ENCODE results near the gene LRP10. TPM values are rescaled to one million over a fixed set of nuclear protein-coding genes. Genes with fewer than 3 reads are reported as not detected.

The LRP10 gene
- total and polyA plus RNA-seq, 2 experiments from 2014 or later, result 56.2 to 117 TPM

- DNase-seq (ENCODE audit: low spot score), result no peak
- Histone ChIP-seq H3K36me3 (replicated peaks; ENCODE audit: insufficient read depth, low read depth) (no peaks in the 10 kb centered on the region), H3K27ac (no peak overlapping the region), H2AFZ (no peak overlapping the region), H3K4me2 (no peak overlapping the region), H3K9me2 (replicated peaks; ENCODE audit: insufficient read depth) (no peaks in the 10 kb centered on the region), H4K20me1 (ENCODE audit: insufficient read depth, poor library complexity, severe bottlenecking) (no peaks in the 10 kb centered on the region), H3K9me3 (ENCODE audit: low read depth) (no peaks in the 10 kb centered on the region), H3K4me3 (no peak overlapping the region), H3K4me1 (ENCODE audit: insufficient read depth) (peaks cover 7% of the 10 kb centered on the region), H3K79me2 (no peaks in the 10 kb centered on the region), H3K27me3 (no peaks in the 10 kb centered on the region)
- 45% methylated on average over 6 of the region's 6 CpGs for WGBS (ENCODE audit: low lambda C conversion rate, missing lambda C conversion rate)
- TF ChIP-seq EZH2phosphoT487 (IDR thresholded peaks at IDR 0.05; ENCODE audit: low read depth, severe bottlenecking, unreplicated experiment) (no peak), EZH2 (IDR thresholded peaks at IDR 0.05; ENCODE audit: borderline replicate concordance) (no peak), CTCF (IDR thresholded peaks at IDR 0.05; ENCODE audit: poor library complexity) (peak; percentile 25)
Observed at GRCh38 chr14:22865424-22866405, 5.8 kb upstream of the LRP10 start.

GRCh38 chr14:22866874-22867273 is 4.7 kb upstream of the LRP10 start:
- no peak for DNase-seq (ENCODE audit: low spot score)
- peaks cover 8% of the 10 kb centered on the region for H3K4me1 ChIP-seq (ENCODE audit: insufficient read depth)
- H3K9me2 ChIP-seq (replicated peaks; ENCODE audit: insufficient read depth), result no peaks in the 10 kb centered on the region
- H3K4me3 ChIP-seq, result no peak overlapping the region
- no peak for TF ChIP-seq CTCF (IDR thresholded peaks at IDR 0.05; ENCODE audit: poor library complexity)
- TF ChIP-seq EZH2 (IDR thresholded peaks at IDR 0.05; ENCODE audit: borderline replicate concordance), result no peak
- TF ChIP-seq EZH2phosphoT487 (IDR thresholded peaks at IDR 0.05; ENCODE audit: low read depth, severe bottlenecking, unreplicated experiment), result no peak
- H3K36me3 ChIP-seq (replicated peaks; ENCODE audit: insufficient read depth, low read depth), result no peaks in the 10 kb centered on the region
- no peak overlapping the region for H3K4me2 ChIP-seq
- H3K9me3 ChIP-seq (ENCODE audit: low read depth), result no peaks in the 10 kb centered on the region
- H3K27ac ChIP-seq, result no peak overlapping the region
- H3K27me3 ChIP-seq, result no peaks in the 10 kb centered on the region
- H3K79me2 ChIP-seq, result no peaks in the 10 kb centered on the region
- no peaks in the 10 kb centered on the region for H4K20me1 ChIP-seq (ENCODE audit: insufficient read depth, poor library complexity, severe bottlenecking)
- WGBS (ENCODE audit: low lambda C conversion rate, missing lambda C conversion rate), result 91% methylated on average over 5 of the region's 5 CpGs
- no peak overlapping the region for H2AFZ ChIP-seq

GRCh38 chr14:22870811-22871223 is 723 bp upstream of the LRP10 start:
- Histone ChIP-seq H2AFZ (peak overlapping the region; percentile 63), H3K4me2 (peak overlapping the region; percentile 79), H3K9me3 (ENCODE audit: low read depth) (no peaks in the 10 kb centered on the region), H3K9me2 (replicated peaks; ENCODE audit: insufficient read depth) (no peaks in the 10 kb centered on the region), H3K79me2 (peaks cover 22% of the 10 kb centered on the region), H3K36me3 (replicated peaks; ENCODE audit: insufficient read depth, low read depth) (no peaks in the 10 kb centered on the region), H3K27me3 (no peaks in the 10 kb centered on the region), H3K4me3 (peak overlapping the region; percentile 1), H4K20me1 (ENCODE audit: insufficient read depth, poor library complexity, severe bottlenecking) (no peaks in the 10 kb centered on the region), H3K4me1 (ENCODE audit: insufficient read depth) (peaks cover 15% of the 10 kb centered on the region), H3K27ac (peak overlapping the region; percentile 100)
- 3% methylated on average over 1 of the region's 1 CpG for WGBS (ENCODE audit: low lambda C conversion rate, missing lambda C conversion rate)
- TF ChIP-seq EZH2 (IDR thresholded peaks at IDR 0.05; ENCODE audit: borderline replicate concordance) (no peak), CTCF (IDR thresholded peaks at IDR 0.05; ENCODE audit: poor library complexity) (no peak), EZH2phosphoT487 (IDR thresholded peaks at IDR 0.05; ENCODE audit: low read depth, severe bottlenecking, unreplicated experiment) (no peak)
- no peak for DNase-seq (ENCODE audit: low spot score)

Data from hepatocyte (in vitro differentiated cells).